NOMO-1 treated with DMSO at 0.1 percent for 48 hours (cell line): ENCODE results near the gene FOXI1.

Source experiments
- DNase-seq: peaks from one replicate; lab custom pipeline; 2025; ENCODE audit not compliant: unreplicated experiment; lab: John Stamatoyannopoulos, UW

FOXI1 gene

GRCh38 chr5:170092455-170093101 is 13.1 kb upstream of the FOXI1 start:
- no peak for DNase-seq

GRCh38 chr5:170094329-170094728 is 11.4 kb upstream of the FOXI1 start:
- peak; percentile 38 for DNase-seq

GRCh38 chr5:170095646-170096045 is 10.1 kb upstream of the FOXI1 start:
- DNase-seq: peak; percentile 56

- no peak for DNase-seq
Observed at GRCh38 chr5:170097934-170098333, 7.8 kb upstream of the FOXI1 start.

- DNase-seq: peak; percentile 73
Observed at GRCh38 chr5:170100066-170100943, 5.4 kb upstream of the FOXI1 start.

- DNase-seq: no peak
Observed at GRCh38 chr5:170103447-170103846, 2.2 kb upstream of the FOXI1 start.

- DNase-seq: no peak
Observed at GRCh38 chr5:170104299-170104698, 1.4 kb upstream of the FOXI1 start.

- no peak for DNase-seq
Observed at GRCh38 chr5:170104710-170105109, 987 bp upstream of the FOXI1 start.

- no peak for DNase-seq
Observed at GRCh38 chr5:170107674-170108073, 2.0 kb downstream of the FOXI1 start.

- no peak for DNase-seq
Observed at GRCh38 chr5:170108266-170108785, 2.6 kb downstream of the FOXI1 start.

- no peak for DNase-seq
Observed at GRCh38 chr5:170109059-170110031, 3.6 kb downstream of the FOXI1 start.

GRCh38 chr5:170110403-170111087 is 4.8 kb downstream of the FOXI1 start:
- DNase-seq: no peak

- DNase-seq: no peak
Observed at GRCh38 chr5:170111088-170111785, 5.5 kb downstream of the FOXI1 start.

GRCh38 chr5:170112876-170113521 is 7.3 kb downstream of the FOXI1 start:
- DNase-seq: no peak

GRCh38 chr5:170113522-170113900 is 7.8 kb downstream of the FOXI1 start:
- peak; percentile 81 for DNase-seq

- DNase-seq: no peak
Observed at GRCh38 chr5:170114271-170114670, 8.6 kb downstream of the FOXI1 start.

- DNase-seq: no peak
Observed at GRCh38 chr5:170115925-170116324, 10.2 kb downstream of the FOXI1 start.

- DNase-seq: no peak
Observed at GRCh38 chr5:170117736-170118135, 12.0 kb downstream of the FOXI1 start.

GRCh38 chr5:170120576-170120975 is 14.9 kb downstream of the FOXI1 start:
- no peak for DNase-seq
